OCI-LY1 (cell line): ENCODE measurements around the gene ARHGAP24.
A peak's percentile ranks its signal among the peaks of the same experiment; 100 is the strongest.

Experiments
- H2AFZ ChIP-seq: fragments of 200-600 bp; sonication (generic), shearing (Covaris generic); 2 replicates; pipeline ENCODE4 v1.6.0; 2014; ENCODE audit warnings: antibody characterized with exemption, mild to moderate bottlenecking, low read length
- H3F3A ChIP-seq: fragments of 200-600 bp; sonication (generic), shearing (Covaris generic); 2 replicates; pipeline ENCODE4 v1.6.0; 2014; ENCODE audit warnings: mild to moderate bottlenecking, antibody characterized with exemption, low read length, moderate library complexity; ENCODE audit not compliant: insufficient read depth
- H3K27ac ChIP-seq: fragments of 200-600 bp; sonication (generic); 2 replicates; pipeline ENCODE4 v1.5.1; 2014; ENCODE audit warnings: low read length, mixed run types, mild to moderate bottlenecking, low read depth; ENCODE audit not compliant: poor library complexity, severe bottlenecking
- H3K27me3 ChIP-seq: fragments of 200-600 bp; sonication (generic); 2 replicates; pipeline ENCODE4 v1.6.0; 2014; ENCODE audit warnings: antibody characterized with exemption, mild to moderate bottlenecking, low read length, moderate library complexity; ENCODE audit not compliant: insufficient read depth
- H3K36me3 ChIP-seq: fragments of 200-600 bp; sonication (generic); 2 replicates; pipeline ENCODE4 v1.6.1; 2014; ENCODE audit warnings: mild to moderate bottlenecking, antibody characterized with exemption, low read length, moderate library complexity, mixed read lengths; ENCODE audit not compliant: insufficient read depth
- H3K4me1 ChIP-seq: fragments of 200-600 bp; sonication (generic); 2 replicates; pipeline ENCODE4 v1.5.1; 2014; ENCODE audit warnings: mild to moderate bottlenecking, low read length, moderate library complexity; ENCODE audit not compliant: insufficient read depth, severe bottlenecking
- H3K4me2 ChIP-seq: fragments of 200-600 bp; sonication (generic), shearing (Covaris generic); 2 replicates; pipeline ENCODE4 v1.6.1; 2014; ENCODE audit warnings: low read length
- H3K4me3 ChIP-seq: fragments of 200-600 bp; sonication (generic); 2 replicates; pipeline ENCODE4 v1.5.1; 2014; ENCODE audit warnings: low read length, low read depth, mild to moderate bottlenecking, mixed read lengths; ENCODE audit not compliant: poor library complexity, severe bottlenecking
- H3K79me2 ChIP-seq: fragments of 200-600 bp; shearing (Covaris generic); 2 replicates; pipeline ENCODE4 v1.6.1; 2016; ENCODE audit warnings: mixed run types, low read length, mixed read lengths; ENCODE audit not compliant: insufficient read depth
- H3K9ac ChIP-seq: fragments of 200-600 bp; sonication (generic), shearing (Covaris generic); 2 replicates; pipeline ENCODE4 v1.6.1; 2014; ENCODE audit warnings: mild to moderate bottlenecking, low read length, mixed read lengths
- H3K9me2 ChIP-seq: fragments of 200-600 bp; sonication (generic), shearing (Covaris generic); 2 replicates; pipeline ENCODE4 v1.6.1; 2014; ENCODE audit warnings: low read depth, mild to moderate bottlenecking, low read length, mixed read lengths
- H3K9me3 ChIP-seq: fragments of 200-600 bp; shearing (Covaris generic); 2 replicates; pipeline ENCODE4 v1.6.1; 2014; ENCODE audit warnings: low read length, mixed read lengths
- H4K20me1 ChIP-seq: fragments of 200-600 bp; sonication (generic), shearing (Covaris generic); 2 replicates; pipeline ENCODE4 v1.6.0; 2016; ENCODE audit warnings: mild to moderate bottlenecking, low read length; ENCODE audit not compliant: insufficient read depth
- EZH2 ChIP-seq: fragments of 200-600 bp; sonication (generic), shearing (Covaris generic); IDR thresholded peaks from 2 replicates; pipeline ENCODE4 v1.8.0; 2017; ENCODE audit warnings: borderline replicate concordance, mixed run types, mild to moderate bottlenecking, antibody characterized with exemption, low read length, moderate library complexity, mixed read lengths
- TF ChIP-seq, protein P1 (sequence below): fragments of 200-600 bp; sonication (generic), shearing (Covaris generic); IDR thresholded peaks from 2 replicates; pipeline ENCODE4 v1.5.1; 2017; ENCODE audit warnings: mild to moderate bottlenecking, antibody characterized with exemption, low read length, moderate library complexity, mixed read lengths

ARHGAP24 gene

DNA sequence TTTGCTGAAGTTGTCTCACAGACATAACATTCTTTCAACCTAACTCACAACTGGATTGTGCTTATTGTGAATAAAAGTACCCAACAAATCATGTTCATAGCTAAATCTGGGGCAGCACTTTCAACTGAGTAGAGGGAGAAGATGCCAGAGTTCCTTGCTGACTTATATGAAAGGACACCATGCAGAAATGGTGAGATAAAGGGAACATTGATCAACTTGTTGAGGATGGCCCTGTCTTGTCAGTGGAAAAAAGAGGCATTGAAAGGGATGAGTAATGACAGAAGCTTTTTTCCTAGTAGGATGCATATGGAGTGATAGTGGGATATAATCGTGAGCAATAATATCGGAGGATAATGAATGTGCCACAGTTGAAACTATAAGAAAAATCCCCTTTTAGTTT is 221.7 kb downstream of the ARHGAP24 start:
- Histone ChIP-seq H3K4me1 (peaks cover 68% of the 10 kb centered on the region), H3K27ac (peak overlapping the region; percentile 34), H2AFZ (no peak overlapping the region), H3K4me3 (no peak overlapping the region), H3K27me3 (no peaks in the 10 kb centered on the region), H3K9me3 (peaks cover 3% of the 10 kb centered on the region; the same call in 1 of the 2 replicates), H3K9ac (no peak overlapping the region), H4K20me1 (no peaks in the 10 kb centered on the region), H3K4me2 (no peak overlapping the region), H3K9me2 (no peaks in the 10 kb centered on the region), H3F3A (peaks cover 9% of the 10 kb centered on the region), H3K79me2 (peaks cover 41% of the 10 kb centered on the region), H3K36me3 (peaks cover 54% of the 10 kb centered on the region)
- TF ChIP-seq, protein P1, sequence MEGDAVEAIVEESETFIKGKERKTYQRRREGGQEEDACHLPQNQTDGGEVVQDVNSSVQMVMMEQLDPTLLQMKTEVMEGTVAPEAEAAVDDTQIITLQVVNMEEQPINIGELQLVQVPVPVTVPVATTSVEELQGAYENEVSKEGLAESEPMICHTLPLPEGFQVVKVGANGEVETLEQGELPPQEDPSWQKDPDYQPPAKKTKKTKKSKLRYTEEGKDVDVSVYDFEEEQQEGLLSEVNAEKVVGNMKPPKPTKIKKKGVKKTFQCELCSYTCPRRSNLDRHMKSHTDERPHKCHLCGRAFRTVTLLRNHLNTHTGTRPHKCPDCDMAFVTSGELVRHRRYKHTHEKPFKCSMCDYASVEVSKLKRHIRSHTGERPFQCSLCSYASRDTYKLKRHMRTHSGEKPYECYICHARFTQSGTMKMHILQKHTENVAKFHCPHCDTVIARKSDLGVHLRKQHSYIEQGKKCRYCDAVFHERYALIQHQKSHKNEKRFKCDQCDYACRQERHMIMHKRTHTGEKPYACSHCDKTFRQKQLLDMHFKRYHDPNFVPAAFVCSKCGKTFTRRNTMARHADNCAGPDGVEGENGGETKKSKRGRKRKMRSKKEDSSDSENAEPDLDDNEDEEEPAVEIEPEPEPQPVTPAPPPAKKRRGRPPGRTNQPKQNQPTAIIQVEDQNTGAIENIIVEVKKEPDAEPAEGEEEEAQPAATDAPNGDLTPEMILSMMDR, result no peak
- TF ChIP-seq EZH2, result no peak

DNA sequence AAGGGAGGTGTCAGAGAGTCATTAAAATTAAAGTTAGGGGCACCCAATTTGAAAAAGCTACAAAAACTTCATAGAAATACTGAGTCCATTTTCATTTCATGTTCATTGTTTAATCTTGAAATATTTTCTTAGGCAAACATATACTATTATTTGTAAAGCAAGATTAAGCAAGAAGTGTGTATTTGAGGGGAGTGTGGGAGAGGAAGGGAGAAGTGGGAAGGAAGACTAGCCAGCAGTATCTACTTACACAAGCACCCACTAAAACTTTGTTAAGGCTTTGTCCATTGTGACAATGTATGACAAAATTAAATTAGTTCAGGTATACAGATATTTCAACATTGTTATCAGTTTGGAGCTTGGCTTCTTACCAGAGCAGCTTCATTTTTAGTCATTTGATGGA is 222.9 kb downstream of the ARHGAP24 start:
- Histone ChIP-seq H4K20me1 (no peaks in the 10 kb centered on the region), H3K9me2 (no peaks in the 10 kb centered on the region), H3K4me3 (no peak overlapping the region), H3K79me2 (peaks cover 34% of the 10 kb centered on the region), H3K27me3 (no peaks in the 10 kb centered on the region), H3K9me3 (no peaks in the 10 kb centered on the region), H3K36me3 (peaks cover 42% of the 10 kb centered on the region), H3K9ac (peak overlapping the region; percentile 21; the same call in 1 of the 2 replicates), H3K4me1 (peaks cover 68% of the 10 kb centered on the region), H2AFZ (no peak overlapping the region), H3K4me2 (0 out of 2 replicates have a peak overlapping the region, but pooled peaks have one; percentile 3), H3F3A (peaks cover 17% of the 10 kb centered on the region), H3K27ac (peak overlapping the region; percentile 99)
- TF ChIP-seq, protein P1, result no peak
- no peak for TF ChIP-seq EZH2

DNA sequence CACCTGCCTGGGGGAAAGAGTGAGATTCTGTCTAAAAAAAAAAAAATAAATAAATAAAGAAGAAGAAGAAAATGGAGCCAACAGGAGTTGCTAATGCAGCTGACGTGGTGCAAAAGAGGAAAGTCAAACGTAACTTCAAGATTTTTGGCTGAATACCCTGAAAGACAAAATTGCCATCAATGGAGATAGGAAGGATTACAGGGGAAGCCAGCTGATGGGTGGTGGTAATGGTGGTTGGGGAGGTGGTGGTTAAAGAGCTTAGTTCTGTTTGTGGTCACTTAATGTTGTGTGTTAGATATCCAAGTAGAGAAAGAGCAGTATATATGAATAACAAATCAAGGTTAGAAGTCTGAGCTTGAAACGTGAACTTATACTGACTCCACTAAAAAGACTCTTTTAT is 225.4 kb downstream of the ARHGAP24 start:
- no peaks in the 10 kb centered on the region for H4K20me1 ChIP-seq
- peak overlapping the region; percentile 57 for H3K4me2 ChIP-seq
- H3F3A ChIP-seq, result peaks cover 13% of the 10 kb centered on the region
- H3K9me2 ChIP-seq, result no peaks in the 10 kb centered on the region
- peak overlapping the region; percentile 71 for H3K9ac ChIP-seq
- peaks cover 37% of the 10 kb centered on the region for H3K36me3 ChIP-seq
- H2AFZ ChIP-seq, result no peak overlapping the region
- peaks cover 34% of the 10 kb centered on the region for H3K79me2 ChIP-seq
- no peaks in the 10 kb centered on the region for H3K9me3 ChIP-seq
- peaks cover 71% of the 10 kb centered on the region for H3K4me1 ChIP-seq
- H3K27me3 ChIP-seq, result no peaks in the 10 kb centered on the region
- H3K4me3 ChIP-seq, result no peak overlapping the region
- H3K27ac ChIP-seq, result peak overlapping the region; percentile 99
- TF ChIP-seq, protein P1, result no peak
- TF ChIP-seq EZH2, result no peak
